HG03460 (cell line): ENCODE data around the gene PGC.

ENCODE experiments used
- ATAC-seq: cut with Tn5 transposase; IDR thresholded peaks from one replicate; pipeline ENCODE4 v1.9.1; 2021; ENCODE audit not compliant: unreplicated experiment

PGC gene

GRCh38 chr6:41750374-41750773 lies 3.2 kb upstream of the PGC start:
- no peak for ATAC-seq

GRCh38 chr6:41748542-41748941 lies 1.3 kb upstream of the PGC start:
- no peak for ATAC-seq

- ATAC-seq = no peak
Observed at GRCh38 chr6:41748102-41748477, 893 bp upstream of the PGC start.

- no peak for ATAC-seq
Observed at GRCh38 chr6:41746107-41746506, 1.1 kb downstream of the PGC start.

- no peak for ATAC-seq
Observed at GRCh38 chr6:41744236-41744787, 2.9 kb downstream of the PGC start.

GRCh38 chr6:41743406-41744235 lies 3.6 kb downstream of the PGC start:
- no peak for ATAC-seq

GRCh38 chr6:41741625-41742490 lies 5.3 kb downstream of the PGC start:
- no peak for ATAC-seq

- ATAC-seq = no peak
Observed at GRCh38 chr6:41740366-41741162, 6.6 kb downstream of the PGC start.

- no peak for ATAC-seq
Observed at GRCh38 chr6:41739041-41739440, 8.2 kb downstream of the PGC start.

GRCh38 chr6:41737591-41738130 lies 9.5 kb downstream of the PGC start:
- no peak for ATAC-seq

- no peak for ATAC-seq
Observed at GRCh38 chr6:41736800-41737555, 10.2 kb downstream of the PGC start.

- no peak for ATAC-seq
Observed at GRCh38 chr6:41736186-41736733, 10.9 kb downstream of the PGC start.

GRCh38 chr6:41735427-41736185 lies 11.6 kb downstream of the PGC start, which contains the start of gene TFEB:
TFEB (minus strand) TSS chr6:41735608; CDS start chr6:41691213, 44,395 bp downstream.
- peak; percentile 34 for ATAC-seq

- peak; percentile 20 for ATAC-seq
Observed at GRCh38 chr6:41734666-41735426, 12.4 kb downstream of the PGC start.

GRCh38 chr6:41733707-41734665 lies 13.2 kb downstream of the PGC start:
- peak; percentile 44 for ATAC-seq

- no peak for ATAC-seq
Observed at GRCh38 chr6:41733360-41733706, 13.9 kb downstream of the PGC start.
